Endothelial cell of umbilical vein (primary cell): ENCODE results near the gene MANEAL.

Experiments
- CTCF ChIP-seq, 2 donors: IDR thresholded peaks; 1 replicate in 1 of 2; 2 replicates in 1 of 2; pipeline ENCODE4 v1.5.1; 2011; ENCODE audit warnings: low read length in 2 of 2, mild to moderate bottlenecking in 2 of 2, moderate library complexity in 2 of 2, control low read depth in 1 of 2, inconsistent platforms in 1 of 2, low read depth in 1 of 2; ENCODE audit not compliant: insufficient read depth in 1 of 2; ENCODE audit errors: extremely low read depth in 1 of 2
- EZH2 ChIP-seq: IDR thresholded peaks from 2 replicates; pipeline ENCODE4 v1.6.1; 2012; ENCODE audit warnings: borderline replicate concordance, low read depth, mild to moderate bottlenecking, moderate library complexity, low read length, inconsistent platforms; ENCODE audit not compliant: severe bottlenecking
- FOS ChIP-seq: IDR thresholded peaks from 2 replicates; pipeline ENCODE4 v1.6.1; 2011; ENCODE audit warnings: mild to moderate bottlenecking, low read length, moderate library complexity, borderline replicate concordance; ENCODE audit not compliant: insufficient read depth
- GATA2 ChIP-seq: IDR thresholded peaks from 2 replicates; pipeline ENCODE4 v1.7.0; 2011; ENCODE audit warnings: low read depth, mild to moderate bottlenecking, moderate library complexity, mixed read lengths, low read length; ENCODE audit not compliant: insufficient read length, insufficient read depth
- JUN ChIP-seq: IDR thresholded peaks from 2 replicates; pipeline ENCODE4 v1.6.1; 2011; ENCODE audit warnings: borderline replicate concordance, low read depth; ENCODE audit not compliant: insufficient read length, insufficient read depth
- MYC ChIP-seq: IDR thresholded peaks from one replicate; pipeline ENCODE4 v1.6.1; 2011; ENCODE audit warnings: mild to moderate bottlenecking, low read depth, low read length
- POLR2A ChIP-seq: IDR thresholded peaks from 2 replicates; pipeline ENCODE4 v1.6.1; 2012; ENCODE audit warnings: low read depth, mild to moderate bottlenecking, control low read depth, low read length
- POLR2AphosphoS5 ChIP-seq: IDR thresholded peaks from 2 replicates; pipeline ENCODE4 v1.6.1; 2012; ENCODE audit warnings: low read depth, mild to moderate bottlenecking, control low read depth, low read length, moderate library complexity; ENCODE audit not compliant: insufficient read depth
- TF ChIP-seq, protein P1 (sequence below): IDR thresholded peaks from 2 replicates; pipeline ENCODE4 v1.6.1; 2011; ENCODE audit not compliant: insufficient read depth, insufficient read length

DNA sequence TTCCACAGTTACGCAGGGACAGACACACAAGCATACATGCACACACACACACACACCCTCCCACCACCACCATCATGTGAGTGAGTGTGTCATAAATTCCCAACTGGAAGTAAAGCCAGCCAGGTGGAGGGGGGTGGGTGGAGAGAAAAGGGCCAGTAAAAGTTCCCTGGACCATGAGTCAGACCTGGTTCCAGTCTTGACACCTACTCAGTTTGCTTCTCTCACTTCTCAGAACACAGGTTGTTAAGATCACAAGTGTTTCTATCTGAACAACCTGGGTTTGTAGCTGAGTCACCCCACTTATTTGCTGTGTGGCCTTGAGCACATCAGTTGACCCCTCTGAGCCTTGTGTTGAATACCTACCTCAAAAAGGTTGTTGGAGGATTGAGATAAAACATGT, 38.4 kb upstream of the MANEAL start:
- TF ChIP-seq CTCF (IDR thresholded peaks at IDR 0.05; ENCODE audit: extremely low read depth in 1 of 2, insufficient read depth in 1 of 2, low read depth in 1 of 2, low read length in 2 of 2) = no peak
- TF ChIP-seq EZH2 = no peak
- TF ChIP-seq POLR2A = no peak
- TF ChIP-seq MYC = no peak
- TF ChIP-seq POLR2AphosphoS5 = no peak
- TF ChIP-seq, protein P1, sequence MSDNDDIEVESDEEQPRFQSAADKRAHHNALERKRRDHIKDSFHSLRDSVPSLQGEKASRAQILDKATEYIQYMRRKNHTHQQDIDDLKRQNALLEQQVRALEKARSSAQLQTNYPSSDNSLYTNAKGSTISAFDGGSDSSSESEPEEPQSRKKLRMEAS = no peak
- TF ChIP-seq GATA2 = no peak
- no peak for TF ChIP-seq JUN
- no peak for TF ChIP-seq FOS
